AG08396 (cell line): ENCODE data around the gene PTTG1.
"Not testable (repeated sequence)": the region's sequence is repeated elsewhere in the genome, so short reads cannot be mapped to it uniquely, and the experiment has no call there.

Experiments used
- DNase-seq: peaks from one replicate; pipeline ENCODE4 v3.0.0; 2012; ENCODE audit warnings: low spot score, mixed read lengths

The PTTG1 gene

DNA sequence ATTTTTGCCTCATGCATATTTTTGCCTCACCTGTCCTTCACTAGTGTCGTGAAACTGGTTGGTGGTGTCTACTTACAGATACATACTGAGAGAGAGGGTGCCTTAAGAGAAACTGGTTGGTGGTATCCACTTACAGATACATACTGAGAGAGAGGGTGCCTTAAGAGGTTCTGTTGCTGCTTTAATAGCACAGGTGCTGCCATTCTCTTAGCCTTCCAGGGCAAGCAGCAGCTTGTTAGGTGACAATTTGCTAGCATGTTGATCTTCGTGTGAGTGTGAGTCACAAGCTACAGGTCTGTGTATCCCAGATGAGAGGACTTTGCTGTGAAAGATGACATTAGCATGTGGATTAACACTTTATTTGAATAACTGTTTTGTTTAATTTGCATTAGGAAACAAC lies 1.4 kb downstream of the PTTG1 start:
- DNase-seq: no peak

DNA sequence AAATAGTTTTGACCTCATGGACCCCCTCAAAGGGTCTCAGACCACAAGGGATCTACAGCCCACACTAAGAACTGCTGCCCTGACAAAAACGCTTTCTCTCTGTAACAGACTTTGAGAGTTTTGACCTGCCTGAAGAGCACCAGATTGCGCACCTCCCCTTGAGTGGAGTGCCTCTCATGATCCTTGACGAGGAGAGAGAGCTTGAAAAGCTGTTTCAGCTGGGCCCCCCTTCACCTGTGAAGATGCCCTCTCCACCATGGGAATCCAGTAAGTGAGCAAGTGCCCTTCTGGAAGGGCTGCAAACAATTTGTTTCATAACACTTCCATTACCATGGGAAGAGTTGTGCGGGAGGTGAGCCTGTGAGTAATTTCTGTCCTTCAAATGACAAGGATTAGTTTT lies 6.0 kb downstream of the PTTG1 start:
- no peak for DNase-seq

- DNase-seq: no peak
Measured at GRCh38 chr5:160432196-160432595, 10.5 kb downstream of the PTTG1 start.

GRCh38 chr5:160432787-160433186 lies 11.1 kb downstream of the PTTG1 start:
- no peak for DNase-seq

- no peak for DNase-seq
Measured at GRCh38 chr5:160434022-160434531, 12.4 kb downstream of the PTTG1 start.

- no peak for DNase-seq
Measured at GRCh38 chr5:160435532-160435931, 13.9 kb downstream of the PTTG1 start.

GRCh38 chr5:160436017-160436416 lies 14.4 kb downstream of the PTTG1 start:
- DNase-seq: no peak

DNA sequence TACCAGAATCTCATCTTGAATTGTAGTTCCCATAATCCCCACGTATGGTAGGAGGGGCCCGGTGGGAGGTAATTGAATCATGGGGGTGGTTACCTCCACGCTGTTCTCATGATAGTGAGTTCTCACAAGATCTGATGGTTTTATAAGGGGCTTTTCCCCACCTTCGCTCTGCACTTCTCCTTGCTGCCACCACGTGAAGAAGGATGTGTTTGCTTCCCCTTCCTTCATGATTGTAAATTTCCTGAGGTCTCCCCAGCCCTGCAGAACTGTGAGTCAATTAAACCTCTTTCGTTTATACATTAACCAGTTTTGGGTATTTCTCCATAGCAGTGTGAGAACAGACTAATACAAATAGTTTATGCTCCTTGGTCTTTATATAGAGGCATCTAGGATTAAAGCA lies 15.0 kb downstream of the PTTG1 start:
- DNase-seq: not testable (repeated sequence)

GRCh38 chr5:160437271-160437670 lies 15.6 kb downstream of the PTTG1 start:
- no peak for DNase-seq

- DNase-seq: peak; percentile 58
Measured at GRCh38 chr5:160438316-160439204, 16.9 kb downstream of the PTTG1 start.

DNA sequence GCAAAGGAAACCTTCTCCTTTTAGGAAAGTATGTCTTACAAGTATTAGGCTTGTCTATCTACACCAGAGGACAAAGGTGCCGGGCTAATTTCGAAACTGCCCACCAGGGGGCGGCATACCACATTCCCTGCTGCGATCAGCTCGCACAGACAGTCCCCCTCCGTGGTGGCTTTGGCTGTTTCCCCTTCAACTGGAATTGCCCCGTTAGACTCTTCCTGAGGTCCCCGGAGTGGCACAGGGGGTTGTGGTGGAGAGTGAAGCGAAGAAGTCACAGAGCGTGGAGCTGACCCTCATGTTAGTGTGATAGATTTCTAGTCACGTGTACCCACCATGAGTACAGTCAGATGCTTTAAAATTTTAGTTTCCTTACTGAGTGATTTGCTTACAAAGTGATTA lies 17.5 kb downstream of the PTTG1 start:
- peak; percentile 82 for DNase-seq

DNA sequence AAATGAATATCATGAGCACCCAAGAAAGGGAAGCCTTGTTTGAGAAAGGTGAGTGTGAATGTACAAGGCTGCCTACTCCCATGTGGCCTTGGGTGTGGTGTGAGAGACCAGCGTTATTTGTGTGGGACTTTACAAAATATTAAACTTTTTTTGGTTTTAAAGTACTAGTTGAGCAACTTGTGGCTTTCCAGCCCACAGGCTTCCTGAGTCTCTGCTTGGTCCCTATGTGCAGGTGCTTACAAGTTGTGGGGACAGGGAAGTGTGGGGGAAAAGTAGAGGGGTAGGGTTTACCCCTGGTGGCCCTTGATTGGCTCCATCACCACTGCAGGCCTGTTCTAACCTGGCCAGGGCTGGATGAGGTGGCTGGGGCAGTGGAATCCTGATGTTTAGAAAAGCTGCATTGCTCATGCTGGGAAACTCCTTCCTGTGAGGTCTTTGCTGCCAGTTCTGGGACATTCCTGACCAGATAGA lies 19.7 kb downstream of the PTTG1 start:
- peak; percentile 26 for DNase-seq

- DNase-seq: no peak
Measured at GRCh38 chr5:160442824-160443431, 21.3 kb downstream of the PTTG1 start.

- DNase-seq: no peak
Measured at GRCh38 chr5:160444407-160444806, 22.8 kb downstream of the PTTG1 start.

- no peak for DNase-seq
Measured at GRCh38 chr5:160445132-160445531, 23.5 kb downstream of the PTTG1 start.

GRCh38 chr5:160445751-160446150 lies 24.1 kb downstream of the PTTG1 start:
- DNase-seq: no peak

DNA sequence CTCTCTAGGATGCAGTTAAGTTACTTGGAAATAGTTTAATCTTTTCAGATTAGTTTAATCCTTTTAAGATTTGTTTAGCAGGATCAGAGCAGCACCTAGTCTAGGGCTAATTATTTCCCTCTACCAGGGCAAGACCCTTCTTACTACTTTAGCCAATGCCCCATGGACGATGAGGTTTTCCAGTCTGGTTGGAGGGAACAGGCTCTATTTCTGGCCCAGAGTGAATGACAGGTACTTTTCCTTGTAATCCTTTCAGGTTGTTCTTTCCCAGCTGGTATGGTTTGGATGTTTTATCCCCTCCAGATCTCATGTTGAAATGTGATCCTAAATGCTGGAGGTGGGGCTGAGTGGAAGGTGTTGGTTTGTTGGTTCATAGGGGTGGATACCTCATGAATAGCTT lies 27.2 kb downstream of the PTTG1 start:
- DNase-seq: no peak

DNA sequence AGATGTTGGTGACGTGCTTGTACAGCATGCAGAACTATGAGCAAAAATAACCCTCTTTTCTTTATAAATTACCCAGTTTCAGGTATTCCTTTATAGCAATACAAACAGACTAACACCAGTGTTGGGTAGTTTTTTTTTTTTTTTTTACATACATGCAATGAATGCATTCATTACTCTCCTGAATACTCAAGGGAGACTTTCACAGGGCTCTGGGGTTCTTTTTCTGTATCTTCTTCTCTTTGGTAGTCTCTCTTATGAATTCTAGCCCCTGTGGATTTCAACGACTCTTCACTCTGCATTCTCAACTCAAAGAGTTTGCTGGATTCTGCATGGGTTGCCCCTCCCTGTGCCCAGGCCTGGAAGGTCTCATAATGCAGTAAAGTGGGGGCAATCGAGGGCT lies 27.8 kb downstream of the PTTG1 start:
- DNase-seq: no peak

GRCh38 chr5:160450164-160450932 lies 28.7 kb downstream of the PTTG1 start:
- no peak for DNase-seq

- no peak for DNase-seq
Measured at GRCh38 chr5:160451281-160451680, 29.6 kb downstream of the PTTG1 start.

DNA sequence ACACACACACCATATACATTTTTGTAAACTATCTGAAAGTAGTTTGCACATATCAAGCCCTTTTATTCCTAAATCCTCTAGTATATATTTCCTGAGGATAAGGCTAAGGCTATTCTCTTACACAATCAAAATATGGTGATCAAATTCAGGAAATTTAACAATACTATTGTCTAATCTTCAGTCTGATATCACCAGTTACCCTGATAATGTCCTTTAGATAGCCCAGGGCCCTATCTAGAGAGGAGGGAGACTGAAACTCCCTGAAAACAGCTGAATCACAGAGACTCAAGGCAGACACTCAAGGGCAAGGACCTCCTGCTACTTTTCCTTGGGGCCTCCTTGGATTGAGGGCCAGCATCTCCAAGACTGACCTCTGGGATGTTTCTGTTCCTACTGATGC lies 30.4 kb downstream of the PTTG1 start:
- DNase-seq: no peak

GRCh38 chr5:160452795-160453194 lies 31.1 kb downstream of the PTTG1 start:
- no peak for DNase-seq

GRCh38 chr5:160453751-160454150 lies 32.1 kb downstream of the PTTG1 start:
- no peak for DNase-seq
